Fibroblast of lung (primary cell): ENCODE data around the gene EHHADH.

ENCODE experiments used
- CTCF ChIP-seq, 2 donors: IDR thresholded peaks in 1 of 2; conservative IDR thresholded peaks in 1 of 2; 1 replicate in 1 of 2; 2 replicates in 1 of 2; pipeline ENCODE4 v1.5.1; 2011 to 2012; ENCODE audit warnings: low read length in 2 of 2, control low read depth in 1 of 2, inconsistent platforms in 1 of 2, low read depth in 1 of 2, mild to moderate bottlenecking in 1 of 2
- EZH2 ChIP-seq: IDR thresholded peaks from 2 replicates; pipeline ENCODE4 v1.5.1; 2012; ENCODE audit warnings: low read length, control low read depth, mild to moderate bottlenecking; ENCODE audit errors: missing control alignments

- TF ChIP-seq CTCF (conservative IDR thresholded peaks at IDR 0.05 in 1 of 2, IDR thresholded peaks at IDR 0.05 in 1 of 2; ENCODE audit: low read depth in 1 of 2, low read length in 2 of 2), result no peak
- peak; percentile 41 for TF ChIP-seq EZH2
These were observed 99.8 kb downstream of the EHHADH start for GRCh38 chr3:185153861-185154629.
